ENCODE results near the gene CDH12. TPM values are rescaled to one million over a fixed set of nuclear protein-coding genes. Genes with fewer than 3 reads are reported as not detected.

Gene CDH12
- total and polyA plus RNA-seq, 10 of the 15 experiments (the other 5 are each of a cell fraction or from before 2014, with no cell fraction given): 0.03 to 0.16 TPM; not detected in 8

DNA sequence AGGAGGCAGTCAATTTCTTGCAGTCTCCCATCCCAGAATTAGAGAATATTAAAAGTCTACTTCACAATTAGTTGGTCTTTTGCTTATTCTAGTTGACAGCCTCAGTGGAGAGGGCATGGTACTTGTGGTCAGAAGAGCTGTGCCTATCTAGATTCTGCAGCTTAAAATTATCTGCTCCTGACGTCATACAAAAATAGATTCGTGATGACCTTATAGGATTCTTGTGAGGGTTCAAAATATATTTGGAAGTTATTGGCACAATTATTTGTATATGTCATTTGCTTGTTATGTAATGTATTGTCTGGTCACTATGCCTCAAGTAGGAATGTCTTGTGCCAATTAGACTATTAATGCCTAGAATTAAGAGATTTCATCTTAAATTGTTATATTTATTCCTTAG is 142.5 kb downstream of the CDH12 start (continued):
- TF ChIP-seq, protein P1, sequence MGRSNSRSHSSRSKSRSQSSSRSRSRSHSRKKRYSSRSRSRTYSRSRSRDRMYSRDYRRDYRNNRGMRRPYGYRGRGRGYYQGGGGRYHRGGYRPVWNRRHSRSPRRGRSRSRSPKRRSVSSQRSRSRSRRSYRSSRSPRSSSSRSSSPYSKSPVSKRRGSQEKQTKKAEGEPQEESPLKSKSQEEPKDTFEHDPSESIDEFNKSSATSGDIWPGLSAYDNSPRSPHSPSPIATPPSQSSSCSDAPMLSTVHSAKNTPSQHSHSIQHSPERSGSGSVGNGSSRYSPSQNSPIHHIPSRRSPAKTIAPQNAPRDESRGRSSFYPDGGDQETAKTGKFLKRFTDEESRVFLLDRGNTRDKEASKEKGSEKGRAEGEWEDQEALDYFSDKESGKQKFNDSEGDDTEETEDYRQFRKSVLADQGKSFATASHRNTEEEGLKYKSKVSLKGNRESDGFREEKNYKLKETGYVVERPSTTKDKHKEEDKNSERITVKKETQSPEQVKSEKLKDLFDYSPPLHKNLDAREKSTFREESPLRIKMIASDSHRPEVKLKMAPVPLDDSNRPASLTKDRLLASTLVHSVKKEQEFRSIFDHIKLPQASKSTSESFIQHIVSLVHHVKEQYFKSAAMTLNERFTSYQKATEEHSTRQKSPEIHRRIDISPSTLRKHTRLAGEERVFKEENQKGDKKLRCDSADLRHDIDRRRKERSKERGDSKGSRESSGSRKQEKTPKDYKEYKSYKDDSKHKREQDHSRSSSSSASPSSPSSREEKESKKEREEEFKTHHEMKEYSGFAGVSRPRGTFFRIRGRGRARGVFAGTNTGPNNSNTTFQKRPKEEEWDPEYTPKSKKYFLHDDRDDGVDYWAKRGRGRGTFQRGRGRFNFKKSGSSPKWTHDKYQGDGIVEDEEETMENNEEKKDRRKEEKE (IDR thresholded peaks at IDR 0.05): no peak
- TF ChIP-seq CBFB (IDR thresholded peaks at IDR 0.05; ENCODE audit: low read depth) (no peak), ASH2L (IDR thresholded peaks at IDR 0.05; ENCODE audit: borderline replicate concordance, low read depth) (no peak), MEF2B (IDR thresholded peaks at IDR 0.05; ENCODE audit: partially characterized antibody, poor library complexity, severe bottlenecking) (no peak), ETV6 (conservative IDR thresholded peaks at IDR 0.05 in 1 of 2, IDR thresholded peaks at IDR 0.05 in 1 of 2; ENCODE audit: borderline replicate concordance in 1 of 2, low read depth in 1 of 2) (no peak), KAT2A (conservative IDR thresholded peaks at IDR 0.05; ENCODE audit: control insufficient read depth, low read depth, low read length) (no peak), SP1 (IDR thresholded peaks at IDR 0.05; ENCODE audit: low read depth, low read length) (no peak), STAT1 (conservative IDR thresholded peaks at IDR 0.05) (no peak), TBL1XR1 (IDR thresholded peaks at IDR 0.05; ENCODE audit: low read depth, low read length) (no peak), FOXK2 (IDR thresholded peaks at IDR 0.05) (no peak), SREBF1 (IDR thresholded peaks at IDR 0.05; ENCODE audit: low read length) (no peak)

DNA sequence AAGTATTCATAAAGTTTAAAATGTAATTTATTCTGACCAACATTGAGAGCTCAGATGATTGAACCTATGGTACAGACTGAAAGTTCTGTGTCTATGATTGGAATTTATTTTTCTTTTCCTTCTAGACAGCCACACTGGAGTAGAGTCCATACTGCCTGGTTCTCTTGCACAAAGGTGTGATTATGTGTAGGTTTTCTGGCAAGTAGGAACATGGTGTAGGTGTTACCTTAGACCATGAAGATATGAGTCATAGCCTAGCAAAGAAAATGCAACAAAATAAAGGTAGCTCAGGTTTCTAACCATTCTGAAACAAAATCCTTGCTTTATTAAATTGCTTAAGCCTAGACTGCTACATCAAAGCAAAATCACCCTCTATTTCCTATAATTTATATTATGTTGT is 143.4 kb downstream of the CDH12 start:
- Histone ChIP-seq H3K9ac (ENCODE audit: control insufficient read depth, insufficient read depth, low read length) (no peak overlapping the region), H3K27ac (ENCODE audit: control insufficient read depth, insufficient read depth) (no peak overlapping the region), H3K4me3 (no peak overlapping the region), H3K9me3 (replicated peaks; ENCODE audit: control insufficient read depth, insufficient read depth, low read length) (no peaks in the 10 kb centered on the region; the same call in 2 of the 3 replicates), H3K4me2 (ENCODE audit: control insufficient read depth, insufficient read depth) (no peak overlapping the region), H2AFZ (ENCODE audit: control insufficient read depth, low read depth, low read length) (no peak overlapping the region), H3K79me2 (ENCODE audit: control insufficient read depth, insufficient read depth, low read length) (no peaks in the 10 kb centered on the region), H3K36me3 (ENCODE audit: control insufficient read depth in 2 of 2, insufficient read depth in 2 of 2, low read length in 1 of 2) (no peaks in the 10 kb centered on the region), H4K20me1 (ENCODE audit: control insufficient read depth, insufficient read depth) (no peaks in the 10 kb centered on the region), H3K27me3 (replicated peaks in 1 of 2; ENCODE audit: control insufficient read depth in 2 of 2, insufficient read depth in 2 of 2, low read length in 1 of 2) (no peaks in the 10 kb centered on the region), H3K4me1 (ENCODE audit: control insufficient read depth, insufficient read depth, low read length) (no peaks in the 10 kb centered on the region)
- in situ Hi-C loops (cut with MboI) (no loop called here), intact Hi-C loops (cut with micrococcal nuclease; ENCODE audit: unreplicated experiment) (no loop called here)
- FAIRE-seq (no peak), DNase-seq (ENCODE audit: low read depth, low spot score) (no peak), ATAC-seq (no peak)
- BruUV-seq (replicated peaks): no TSS peak
- RAD21 ChIA-PET (ENCODE audit: unreplicated experiment): no interaction called here
- POLR2A ChIA-PET: no interaction called here
- SMC1A ChIA-PET (ENCODE audit: uncharacterized antibody, unreplicated experiment): no interaction called here
- CTCF ChIA-PET: interaction anchor here (1.4 kb wide), 1 partner anchor 9 kb away, joined by 3 read pairs; no protein-coding TSS in a partner anchor
- TF ChIP-seq JUNB (IDR thresholded peaks at IDR 0.05) (no peak), ZNF24 (IDR thresholded peaks at IDR 0.05) (no peak), IKZF2 (IDR thresholded peaks at IDR 0.05) (no peak), YBX1 (IDR thresholded peaks at IDR 0.05) (no peak), POLR2AphosphoS5 (IDR thresholded peaks at IDR 0.05; ENCODE audit: low read length) (no peak), BACH1 (IDR thresholded peaks at IDR 0.05; ENCODE audit: borderline replicate concordance) (no peak), KDM1A (IDR thresholded peaks at IDR 0.05; ENCODE audit: borderline replicate concordance) (no peak), POU2F2 (IDR thresholded peaks at IDR 0.05; ENCODE audit: borderline replicate concordance, low read depth, low read length) (no peak), NR2C1 (IDR thresholded peaks at IDR 0.05) (no peak), RBBP5 (conservative IDR thresholded peaks at IDR 0.05) (no peak)
- TF ChIP-seq, protein P2, sequence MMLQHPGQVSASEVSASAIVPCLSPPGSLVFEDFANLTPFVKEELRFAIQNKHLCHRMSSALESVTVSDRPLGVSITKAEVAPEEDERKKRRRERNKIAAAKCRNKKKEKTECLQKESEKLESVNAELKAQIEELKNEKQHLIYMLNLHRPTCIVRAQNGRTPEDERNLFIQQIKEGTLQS (IDR thresholded peaks at IDR 0.05; ENCODE audit: borderline replicate concordance, extremely low read depth, low read depth, low read length): no peak
- TF ChIP-seq, protein P3, sequence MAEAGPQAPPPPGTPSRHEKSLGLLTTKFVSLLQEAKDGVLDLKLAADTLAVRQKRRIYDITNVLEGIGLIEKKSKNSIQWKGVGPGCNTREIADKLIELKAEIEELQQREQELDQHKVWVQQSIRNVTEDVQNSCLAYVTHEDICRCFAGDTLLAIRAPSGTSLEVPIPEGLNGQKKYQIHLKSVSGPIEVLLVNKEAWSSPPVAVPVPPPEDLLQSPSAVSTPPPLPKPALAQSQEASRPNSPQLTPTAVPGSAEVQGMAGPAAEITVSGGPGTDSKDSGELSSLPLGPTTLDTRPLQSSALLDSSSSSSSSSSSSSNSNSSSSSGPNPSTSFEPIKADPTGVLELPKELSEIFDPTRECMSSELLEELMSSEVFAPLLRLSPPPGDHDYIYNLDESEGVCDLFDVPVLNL (IDR thresholded peaks at IDR 0.05; ENCODE audit: low read depth, low read length): no peak

Data from GM12878 (cell line).